Prostate gland (tissue), 2 donors: ENCODE results near the gene PMPCA.

ENCODE experiments used
- CTCF ChIP-seq, 4 experiments: fragments of 200-600 bp in 2 of 4; fragments of 450-650 bp in 2 of 4; sonication (generic) in 2 of 4; IDR thresholded peaks; 1 replicate in 3 of 4; 2 replicates in 1 of 4; pipeline ENCODE4 v1.5.1; 2016 to 2019; ENCODE audit warnings: antibody characterized with exemption in 4 of 4, mild to moderate bottlenecking in 2 of 4, moderate library complexity in 2 of 4
- POLR2A ChIP-seq: fragments of 450-650 bp; IDR thresholded peaks from one replicate; pipeline ENCODE4 v1.6.1; 2016; ENCODE audit warnings: antibody characterized with exemption, mild to moderate bottlenecking
- POLR2AphosphoS5 ChIP-seq: sonication (generic); formaldehyde crosslinking; IDR thresholded peaks from one replicate; pipeline ENCODE4 v1.6.1; 2017; ENCODE audit warnings: antibody characterized with exemption

DNA sequence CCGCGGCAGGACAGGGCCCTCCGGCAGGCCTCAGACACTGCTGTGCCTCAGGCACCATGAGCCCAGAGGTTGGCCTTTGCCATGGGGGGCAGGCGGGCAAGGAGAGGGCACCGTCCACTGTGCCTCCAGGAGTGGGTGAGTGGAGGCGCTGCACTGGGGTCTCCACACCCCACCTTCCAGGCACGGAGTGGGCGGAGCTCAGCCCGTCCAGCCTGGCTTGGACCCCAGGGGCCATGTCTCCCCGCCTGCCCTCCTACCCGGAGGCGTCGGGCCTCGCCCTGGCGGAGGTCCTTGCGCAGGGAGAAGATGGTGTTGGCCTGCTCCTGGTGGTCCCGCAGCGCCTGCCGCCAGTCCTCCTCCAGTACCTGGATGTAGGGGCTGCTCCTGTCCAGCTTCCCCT is 40.4 kb upstream of the PMPCA start:
- TF ChIP-seq CTCF (IDR thresholded peaks at IDR 0.05) (no peak), POLR2A (no peak), POLR2AphosphoS5 (no peak)
